HUES64 (cell line): Measurements from ENCODE around the gene TPBGL.

Experiments
- H3K27ac ChIP-seq: 2 replicates; pipeline ENCODE4 v1.7.0; 2013; ENCODE audit warnings: low read depth, low read length, inconsistent platforms
- H3K27me3 ChIP-seq: 2 replicates; pipeline ENCODE4 v1.6.1; 2013; ENCODE audit warnings: mild to moderate bottlenecking, low read length; ENCODE audit not compliant: insufficient read depth
- H3K36me3 ChIP-seq: 2 replicates; pipeline ENCODE4 v1.6.1; 2013; ENCODE audit warnings: mild to moderate bottlenecking, low read length; ENCODE audit not compliant: insufficient read depth
- H3K4me1 ChIP-seq: 2 replicates; pipeline ENCODE4 v1.6.1; 2013; ENCODE audit warnings: mild to moderate bottlenecking, low read length, moderate library complexity; ENCODE audit not compliant: insufficient read depth
- H3K4me3 ChIP-seq: 2 replicates; pipeline ENCODE4 v1.5.1; 2013; ENCODE audit warnings: mild to moderate bottlenecking, low read length, moderate library complexity
- H3K9ac ChIP-seq: 2 replicates; pipeline ENCODE4 v1.6.1; 2013; ENCODE audit warnings: mild to moderate bottlenecking, low read depth, low read length
- H3K9me3 ChIP-seq: 2 replicates; pipeline ENCODE4 v1.6.1; 2013; ENCODE audit warnings: low read depth, low read length; ENCODE audit not compliant: insufficient read depth
- WGBS: fragments of 150-250, 120-280 bp; methylation state at CpG from one replicate; pipeline ENCODE4 v1.1.7; 2013; ENCODE audit warnings: missing lambda C conversion rate; 5-methylcytosine and 5-hydroxymethylcytosine counted together

Gene TPBGL

GRCh38 chr11:75214411-75214821 is 26.2 kb upstream of the TPBGL start:
- Histone ChIP-seq H3K27ac (no peak overlapping the region), H3K4me1 (no peaks in the 10 kb centered on the region), H3K9ac (no peak overlapping the region), H3K9me3 (no peaks in the 10 kb centered on the region), H3K4me3 (no peak overlapping the region), H3K27me3 (peaks cover 18% of the 10 kb centered on the region; the same call in 1 of the 2 replicates), H3K36me3 (no peaks in the 10 kb centered on the region)
- WGBS = 3% methylated on average over 8 of the region's 8 CpGs

GRCh38 chr11:75214843-75215242 is 25.7 kb upstream of the TPBGL start:
- Histone ChIP-seq H3K27me3 (peaks cover 18% of the 10 kb centered on the region; the same call in 1 of the 2 replicates), H3K4me3 (no peak overlapping the region), H3K9me3 (no peaks in the 10 kb centered on the region), H3K4me1 (no peaks in the 10 kb centered on the region), H3K27ac (no peak overlapping the region), H3K36me3 (no peaks in the 10 kb centered on the region), H3K9ac (no peak overlapping the region)

GRCh38 chr11:75219869-75220268 is 20.7 kb upstream of the TPBGL start:
- H3K9me3 ChIP-seq = no peaks in the 10 kb centered on the region
- no peaks in the 10 kb centered on the region for H3K36me3 ChIP-seq
- no peak overlapping the region for H3K9ac ChIP-seq
- no peak overlapping the region for H3K4me3 ChIP-seq
- 61% methylated on average over 2 of the region's 2 CpGs for WGBS
- peaks cover 14% of the 10 kb centered on the region; the same call in 1 of the 2 replicates for H3K27me3 ChIP-seq
- H3K27ac ChIP-seq = no peak overlapping the region
- 0 out of 2 replicates have a peak, but pooled peaks cover 4% of the 10 kb centered on the region for H3K4me1 ChIP-seq

- H3K36me3 ChIP-seq = no peaks in the 10 kb centered on the region
- H3K27me3 ChIP-seq = no peaks in the 10 kb centered on the region
- 0 out of 2 replicates have a peak, but pooled peaks cover 4% of the 10 kb centered on the region for H3K4me1 ChIP-seq
- H3K4me3 ChIP-seq = no peak overlapping the region
- WGBS = 63% methylated on average over 5 of the region's 5 CpGs
- no peak overlapping the region for H3K9ac ChIP-seq
- H3K27ac ChIP-seq = no peak overlapping the region
- no peaks in the 10 kb centered on the region for H3K9me3 ChIP-seq
Measured at GRCh38 chr11:75223954-75224643, 16.5 kb upstream of the TPBGL start.

GRCh38 chr11:75225794-75226193 is 14.8 kb upstream of the TPBGL start:
- Histone ChIP-seq H3K9me3 (no peaks in the 10 kb centered on the region), H3K4me3 (no peak overlapping the region), H3K4me1 (0 out of 2 replicates have a peak, but pooled peaks cover 4% of the 10 kb centered on the region), H3K27me3 (no peaks in the 10 kb centered on the region), H3K9ac (no peak overlapping the region), H3K27ac (no peak overlapping the region), H3K36me3 (no peaks in the 10 kb centered on the region)
- 84% methylated on average over 4 of the region's 4 CpGs for WGBS

GRCh38 chr11:75229466-75229865 is 11.1 kb upstream of the TPBGL start:
- Histone ChIP-seq H3K4me1 (0 out of 2 replicates have a peak, but pooled peaks cover 2% of the 10 kb centered on the region), H3K27ac (no peak overlapping the region), H3K27me3 (no peaks in the 10 kb centered on the region), H3K9me3 (no peaks in the 10 kb centered on the region), H3K36me3 (no peaks in the 10 kb centered on the region), H3K4me3 (no peak overlapping the region), H3K9ac (no peak overlapping the region)
- 87% methylated on average over 2 of the region's 2 CpGs for WGBS

- Histone ChIP-seq H3K9me3 (no peaks in the 10 kb centered on the region), H3K27ac (no peak overlapping the region), H3K9ac (no peak overlapping the region), H3K27me3 (no peaks in the 10 kb centered on the region), H3K4me1 (0 out of 2 replicates have a peak, but pooled peaks cover 2% of the 10 kb centered on the region), H3K36me3 (no peaks in the 10 kb centered on the region), H3K4me3 (no peak overlapping the region)
- 89% methylated on average over 2 of the region's 2 CpGs for WGBS
Measured at GRCh38 chr11:75230621-75231020, 10.0 kb upstream of the TPBGL start.

- WGBS = 42% methylated on average over 3 of the region's 3 CpGs
- H3K36me3 ChIP-seq = no peaks in the 10 kb centered on the region
- no peaks in the 10 kb centered on the region for H3K9me3 ChIP-seq
- no peak overlapping the region for H3K4me3 ChIP-seq
- H3K4me1 ChIP-seq = peaks cover 8% of the 10 kb centered on the region
- no peak overlapping the region for H3K27ac ChIP-seq
- H3K9ac ChIP-seq = no peak overlapping the region
- H3K27me3 ChIP-seq = 0 out of 2 replicates have a peak, but pooled peaks cover 14% of the 10 kb centered on the region
Measured at GRCh38 chr11:75233754-75234172, 6.8 kb upstream of the TPBGL start.

- Histone ChIP-seq H3K9ac (no peak overlapping the region), H3K36me3 (no peaks in the 10 kb centered on the region), H3K27me3 (peaks cover 36% of the 10 kb centered on the region), H3K27ac (no peak overlapping the region), H3K4me3 (no peak overlapping the region), H3K4me1 (peaks cover 21% of the 10 kb centered on the region), H3K9me3 (no peaks in the 10 kb centered on the region)
- WGBS = 38% methylated on average over 8 of the region's 8 CpGs
Measured at GRCh38 chr11:75236062-75236461, 4.5 kb upstream of the TPBGL start.

GRCh38 chr11:75237050-75237449 is 3.5 kb upstream of the TPBGL start:
- no peaks in the 10 kb centered on the region for H3K9me3 ChIP-seq

GRCh38 chr11:75238595-75239440 is 1.8 kb upstream of the TPBGL start:
- Histone ChIP-seq H3K4me3 (no peak overlapping the region), H3K9ac (no peak overlapping the region), H3K36me3 (no peaks in the 10 kb centered on the region), H3K27ac (no peak overlapping the region), H3K27me3 (peaks cover 63% of the 10 kb centered on the region), H3K4me1 (peaks cover 19% of the 10 kb centered on the region), H3K9me3 (no peaks in the 10 kb centered on the region)
- 89% methylated on average over 9 of the region's 9 CpGs for WGBS

More at GRCh38 chr11:75237050-75237449, 3.5 kb upstream of the TPBGL start:
- H3K4me1 ChIP-seq = peaks cover 21% of the 10 kb centered on the region
- H3K4me3 ChIP-seq = no peak overlapping the region
- H3K27ac ChIP-seq = no peak overlapping the region
- peaks cover 45% of the 10 kb centered on the region for H3K27me3 ChIP-seq
- H3K9ac ChIP-seq = no peak overlapping the region
- WGBS = 93% methylated on average over 8 of the region's 8 CpGs
- no peaks in the 10 kb centered on the region for H3K36me3 ChIP-seq
